Activated CD8-positive, alpha-beta T cell treated with anti-CD3 and anti-CD28 coated beads for 36 hours (primary cell): ENCODE measurements around the gene PHLDA3. TPM values are rescaled to one million over a fixed set of nuclear protein-coding genes. Genes with fewer than 3 reads are reported as not detected.
A peak's percentile ranks its signal among the peaks of the same experiment; 100 is the strongest.

Experiments used
- ATAC-seq: fragments of 200-7000 bp; cut with Tn5 transposase; one replicate; pipeline ENCODE4 v1.10.0; 2021; ENCODE audit warnings: mild to moderate bottlenecking, moderate library complexity
- CTCF ChIA-PET: fragments of 350-600 bp; sonication (Branson Sonifier 250); formaldehyde crosslinking; loops from one replicate; lab custom pipeline; 2021; ENCODE audit warnings: antibody characterized with exemption; lab: Charles Lee
- POLR2A ChIA-PET: fragments of 350-600 bp; sonication (Branson Sonifier 250); formaldehyde crosslinking; loops from one replicate; lab custom pipeline; 2021; ENCODE audit warnings: antibody characterized with exemption; lab: Charles Lee
- DNase-seq: peaks from one replicate; pipeline ENCODE4 v3.0.0-alpha.2; 2020
- H3K27ac Mint-ChIP-seq: one replicate; pipeline ENCODE4 v1.8.0; 2021; ENCODE audit warnings: mild to moderate bottlenecking, mixed read lengths
- H3K27me3 Mint-ChIP-seq: one replicate; pipeline ENCODE4 v1.8.0; 2021; ENCODE audit warnings: mixed read lengths
- H3K36me3 Mint-ChIP-seq: one replicate; pipeline ENCODE4 v1.8.0; 2021; ENCODE audit warnings: low read depth, mixed read lengths
- H3K4me1 Mint-ChIP-seq: one replicate; pipeline ENCODE4 v1.8.0; 2021; ENCODE audit warnings: low read depth, mixed read lengths
- H3K4me3 Mint-ChIP-seq: one replicate; pipeline ENCODE4 v1.8.0; 2021; ENCODE audit warnings: mild to moderate bottlenecking, moderate library complexity, mixed read lengths
- H3K9me3 Mint-ChIP-seq: one replicate; pipeline ENCODE4 v1.8.0; 2021; ENCODE audit warnings: mixed read lengths
- CTCF ChIP-seq: fragments of 200-600 bp; IDR thresholded peaks from one replicate; pipeline ENCODE4 v1.8.0; 2022; ENCODE audit warnings: antibody characterized with exemption, mild to moderate bottlenecking
- intact Hi-C: fragments of 100-400 bp; cut with micrococcal nuclease; formaldehyde crosslinking; loops from one replicate; pipeline ENCODE4 v1.10.0; 2022
- total RNA-seq, 2 experiments: library from RNA; stranded (reverse); gene quantifications; one replicate each; pipeline ENCODE4 v1.2.3, GENCODE V29; 2021

PHLDA3 gene
- total RNA-seq, 2 experiments from 2014 or later = 6.2 to 7.9 TPM

GRCh38 chr1:201505503-201505890 lies 36.5 kb upstream of the PHLDA3 start:
- peak overlapping the region; percentile 92 for H3K4me3 Mint-ChIP-seq
- no peak for TF ChIP-seq CTCF
- H3K9me3 Mint-ChIP-seq = no peaks in the 10 kb centered on the region
- DNase-seq = no peak
- H3K27ac Mint-ChIP-seq = no peak overlapping the region
- no peak for ATAC-seq
- no peaks in the 10 kb centered on the region for H3K27me3 Mint-ChIP-seq
- H3K36me3 Mint-ChIP-seq = no peaks in the 10 kb centered on the region
- intact Hi-C loops = no loop called here
- POLR2A ChIA-PET = interaction anchor here (1.0 to 1.4 kb wide), 2 partner anchors 22 to 24 kb away, joined by 3 to 4 read pairs; no protein-coding TSS in a partner anchor
- peaks cover 33% of the 10 kb centered on the region for H3K4me1 Mint-ChIP-seq
- CTCF ChIA-PET = interaction anchor here (1.3 to 30.4 kb wide), 4 partner anchors 1 to 70 kb away, joined by 5 to 796 read pairs (median 404); partner anchors contain the start of gene CSRP1

- Mint-ChIP-seq H3K9me3 (no peaks in the 10 kb centered on the region), H3K27ac (no peak overlapping the region), H3K36me3 (no peaks in the 10 kb centered on the region), H3K4me1 (peaks cover 32% of the 10 kb centered on the region), H3K27me3 (no peaks in the 10 kb centered on the region), H3K4me3 (peak overlapping the region; percentile 92)
- no peak for ATAC-seq
- no peak for DNase-seq
- intact Hi-C loops = no loop called here
- CTCF ChIA-PET = interaction anchor here (1.3 to 30.4 kb wide), 4 partner anchors 0 to 69 kb away, joined by 5 to 796 read pairs (median 404); partner anchors contain the start of gene CSRP1
- no peak for TF ChIP-seq CTCF
- POLR2A ChIA-PET = interaction anchor here (1.0 kb wide), 1 partner anchor 23 kb away, joined by 3 read pairs; no protein-coding TSS in a partner anchor
Measured at GRCh38 chr1:201504799-201505502, 36.0 kb upstream of the PHLDA3 start.

GRCh38 chr1:201504179-201504631 lies 35.2 kb upstream of the PHLDA3 start:
- Mint-ChIP-seq H3K4me3 (no peak overlapping the region), H3K27me3 (no peaks in the 10 kb centered on the region), H3K4me1 (peaks cover 29% of the 10 kb centered on the region), H3K27ac (no peak overlapping the region), H3K9me3 (no peaks in the 10 kb centered on the region), H3K36me3 (no peaks in the 10 kb centered on the region)
- ATAC-seq (no peak), DNase-seq (no peak)
- ChIA-PET CTCF (interaction anchor here (2.5 to 30.4 kb wide), 3 partner anchors 1 to 56 kb away, joined by 12 to 796 read pairs (median 796); partner anchors contain the start of gene CSRP1), POLR2A (no interaction called here)
- intact Hi-C loops = no loop called here
- no peak for TF ChIP-seq CTCF

GRCh38 chr1:201503397-201504176 lies 34.6 kb upstream of the PHLDA3 start:
- Mint-ChIP-seq H3K27me3 (no peaks in the 10 kb centered on the region), H3K27ac (no peak overlapping the region), H3K36me3 (no peaks in the 10 kb centered on the region), H3K4me3 (no peak overlapping the region), H3K4me1 (peaks cover 28% of the 10 kb centered on the region), H3K9me3 (no peaks in the 10 kb centered on the region)
- no peak for TF ChIP-seq CTCF
- POLR2A ChIA-PET = no interaction called here
- CTCF ChIA-PET = interaction anchor here (1.0 to 30.4 kb wide), 4 partner anchors 1 to 56 kb away, joined by 3 to 796 read pairs (median 404); partner anchors contain the start of gene CSRP1
- DNase-seq (no peak), ATAC-seq (no peak)
- intact Hi-C loops = no loop called here
